GM10847 (cell line): ENCODE data around the gene TJP2.

Experiments used
- POLR2A ChIP-seq: IDR thresholded peaks from 2 replicates; pipeline ENCODE4 v1.6.1; 2011; ENCODE audit not compliant: insufficient read length; ENCODE audit errors: extremely low read depth

Gene TJP2

DNA sequence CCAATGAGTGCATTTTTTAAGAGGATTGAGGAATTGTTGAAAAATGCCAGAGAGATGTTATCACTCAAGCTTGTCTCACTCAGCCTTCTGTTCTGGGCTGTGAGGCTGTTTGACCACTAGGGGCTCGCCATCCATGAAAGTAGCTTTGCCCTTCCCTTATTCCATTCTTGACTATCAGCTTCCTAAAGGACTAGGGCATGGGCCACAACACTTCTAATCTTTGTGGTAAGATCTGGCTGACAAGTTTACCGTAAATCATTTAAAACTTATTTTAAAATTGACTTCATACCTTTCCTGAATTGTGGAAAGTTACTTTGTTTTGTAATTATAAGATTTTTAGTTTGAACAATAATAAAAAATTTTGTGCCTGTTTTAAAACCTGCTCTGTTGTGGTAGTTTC, 49.5 kb downstream of the TJP2 start:
- TF ChIP-seq POLR2A, result no peak

DNA sequence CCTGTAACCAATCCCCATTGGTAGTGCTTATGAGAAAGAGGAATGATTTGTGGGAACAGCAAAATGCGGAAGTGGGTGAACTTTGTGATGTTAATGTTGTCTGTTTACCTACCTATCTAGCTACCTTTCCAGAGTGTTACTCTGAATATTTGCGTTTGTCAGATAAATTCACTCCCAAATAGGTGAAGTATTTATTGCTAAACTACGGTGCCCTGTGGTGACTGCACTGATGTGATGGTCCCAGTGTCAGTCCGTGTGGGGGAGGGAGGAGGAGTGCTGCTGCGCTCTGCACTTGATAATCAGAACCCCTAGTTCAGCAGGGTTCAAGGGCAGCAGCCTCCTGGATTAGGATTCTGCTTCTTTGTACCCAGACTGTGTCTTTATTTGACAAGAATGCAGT, 55.3 kb downstream of the TJP2 start:
- no peak for TF ChIP-seq POLR2A

DNA sequence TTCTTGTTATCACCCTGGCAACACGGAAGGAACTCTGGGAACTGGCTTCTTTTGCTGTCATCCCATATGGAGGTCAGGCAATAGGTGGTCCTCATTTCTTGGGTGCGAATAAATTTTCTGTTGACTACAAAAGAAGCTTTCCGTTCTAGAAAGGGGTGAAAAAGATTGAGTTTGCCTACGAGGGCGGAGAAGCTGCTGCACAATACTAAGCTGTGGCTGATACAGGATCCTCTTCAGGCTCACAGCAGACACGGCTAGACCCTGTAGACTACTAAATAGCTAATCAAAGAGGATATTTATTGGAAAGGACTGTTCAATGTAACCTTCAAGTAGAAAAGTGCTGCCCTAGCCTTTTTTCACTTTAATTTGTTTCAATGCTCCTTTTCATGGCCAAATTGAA, 58.1 kb downstream of the TJP2 start:
- TF ChIP-seq POLR2A, result no peak

DNA sequence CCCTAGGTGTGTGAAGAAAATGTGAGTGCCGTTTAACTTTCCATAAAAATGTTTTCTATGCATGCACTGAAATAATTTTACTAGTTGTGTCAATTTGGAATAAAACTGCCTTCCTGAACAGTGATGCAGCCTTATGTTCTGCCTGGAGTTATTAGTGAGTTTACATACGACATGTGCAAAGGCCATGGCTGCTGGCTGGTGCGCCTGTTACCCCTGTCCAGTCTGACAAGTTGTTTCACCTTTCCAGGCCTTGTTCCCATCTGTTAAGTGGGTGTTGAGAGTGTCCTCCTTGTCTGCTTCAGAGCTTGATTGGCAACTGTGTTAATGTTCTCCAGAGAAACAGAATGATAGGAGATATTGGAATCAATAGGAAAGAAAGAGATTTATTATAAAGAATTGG, 60.6 kb downstream of the TJP2 start:
- TF ChIP-seq POLR2A, result no peak

DNA sequence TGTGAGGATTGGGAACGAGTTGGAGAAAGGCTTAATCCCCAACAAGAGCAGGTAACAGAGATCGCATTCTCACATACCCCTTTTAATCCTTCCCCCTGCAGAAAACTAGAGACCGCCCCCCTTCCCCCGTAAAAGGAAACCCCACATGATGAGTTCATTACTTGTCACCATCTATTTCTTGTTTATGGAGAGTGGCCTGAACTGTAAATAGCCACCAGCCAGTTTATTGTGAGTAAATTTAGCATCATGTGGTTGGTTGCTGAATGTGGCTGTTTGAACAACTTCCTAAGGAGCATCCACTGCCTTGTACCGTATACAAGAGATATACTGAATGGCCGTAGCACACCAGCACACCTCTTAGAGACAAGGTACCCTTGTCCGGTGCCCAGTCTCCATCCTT, 62.1 kb downstream of the TJP2 start:
- no peak for TF ChIP-seq POLR2A

DNA sequence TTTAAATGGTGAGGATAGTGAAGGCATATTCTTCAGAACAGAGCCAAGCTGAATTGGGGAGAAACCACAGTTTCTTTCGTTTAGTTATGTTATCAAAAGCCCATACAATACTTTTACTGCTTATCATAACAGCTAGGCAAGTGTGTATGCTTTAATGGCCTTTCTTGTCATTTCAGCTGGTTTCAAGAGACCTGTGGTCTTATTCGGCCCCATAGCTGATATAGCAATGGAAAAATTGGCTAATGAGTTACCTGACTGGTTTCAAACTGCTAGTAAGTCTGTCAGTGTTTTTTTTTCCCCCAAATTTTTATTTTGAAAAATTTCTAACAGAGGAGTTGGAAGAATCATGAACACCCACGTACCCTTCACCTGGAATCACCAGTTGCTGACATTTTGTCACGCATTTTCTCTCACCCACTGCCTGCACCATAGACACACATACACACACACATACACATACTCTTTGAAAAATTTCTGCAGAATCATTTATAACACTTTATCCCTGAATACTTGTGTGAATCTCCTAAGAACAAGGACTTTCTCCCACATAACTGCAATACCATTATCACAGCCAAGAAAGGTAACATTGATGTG, 63.7 kb downstream of the TJP2 start:
- no peak for TF ChIP-seq POLR2A

DNA sequence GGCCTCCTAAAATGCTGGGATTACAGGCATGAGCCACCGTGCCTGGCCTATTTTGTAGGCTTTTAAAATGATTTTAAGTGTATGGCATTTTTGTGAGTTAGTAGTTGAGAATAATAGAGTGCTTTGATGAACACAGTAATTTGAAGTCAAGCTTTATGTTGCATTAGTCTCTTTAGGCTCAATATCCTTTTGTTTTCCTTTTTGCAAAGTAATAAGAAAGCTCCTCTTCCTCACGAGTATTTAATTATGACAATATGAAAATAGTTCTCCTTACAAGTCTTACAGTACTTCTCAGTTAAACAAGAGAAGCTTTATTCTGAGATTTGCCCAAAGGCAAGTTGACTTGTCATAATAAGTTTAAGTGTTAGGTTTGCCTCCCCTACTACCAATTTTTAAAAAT, 69.0 kb downstream of the TJP2 start:
- TF ChIP-seq POLR2A, result no peak

DNA sequence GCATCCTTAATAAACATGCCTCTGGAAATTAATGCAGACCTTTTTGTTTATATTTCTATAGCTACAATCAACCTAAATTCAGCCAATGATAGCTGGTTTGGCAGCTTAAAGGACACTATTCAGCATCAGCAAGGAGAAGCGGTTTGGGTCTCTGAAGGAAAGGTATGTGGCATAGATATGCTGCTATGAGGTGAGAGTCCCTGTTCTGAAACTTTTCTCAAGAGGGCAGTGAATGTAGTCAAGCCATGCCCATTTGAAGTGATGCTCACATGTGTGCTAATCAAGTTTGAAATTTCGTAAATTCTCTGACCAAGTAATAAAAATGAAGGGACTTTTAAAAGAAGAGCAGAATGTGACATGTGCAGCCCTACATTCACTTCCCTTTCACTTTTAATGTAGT, 72.6 kb downstream of the TJP2 start:
- TF ChIP-seq POLR2A, result no peak

DNA sequence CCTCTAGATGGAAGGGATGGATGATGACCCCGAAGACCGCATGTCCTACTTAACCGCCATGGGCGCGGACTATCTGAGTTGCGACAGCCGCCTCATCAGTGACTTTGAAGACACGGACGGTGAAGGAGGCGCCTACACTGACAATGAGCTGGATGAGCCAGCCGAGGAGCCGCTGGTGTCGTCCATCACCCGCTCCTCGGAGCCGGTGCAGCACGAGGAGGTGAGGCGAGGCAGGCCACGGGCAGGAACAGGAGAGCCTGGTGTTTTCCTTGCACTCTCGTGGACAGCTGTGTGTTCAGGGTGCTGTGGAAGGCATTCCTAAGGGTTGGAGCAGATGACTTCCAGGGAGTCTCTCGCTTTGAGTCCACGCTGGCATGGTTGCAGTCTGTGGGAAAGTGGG, 73.9 kb downstream of the TJP2 start:
- no peak for TF ChIP-seq POLR2A

DNA sequence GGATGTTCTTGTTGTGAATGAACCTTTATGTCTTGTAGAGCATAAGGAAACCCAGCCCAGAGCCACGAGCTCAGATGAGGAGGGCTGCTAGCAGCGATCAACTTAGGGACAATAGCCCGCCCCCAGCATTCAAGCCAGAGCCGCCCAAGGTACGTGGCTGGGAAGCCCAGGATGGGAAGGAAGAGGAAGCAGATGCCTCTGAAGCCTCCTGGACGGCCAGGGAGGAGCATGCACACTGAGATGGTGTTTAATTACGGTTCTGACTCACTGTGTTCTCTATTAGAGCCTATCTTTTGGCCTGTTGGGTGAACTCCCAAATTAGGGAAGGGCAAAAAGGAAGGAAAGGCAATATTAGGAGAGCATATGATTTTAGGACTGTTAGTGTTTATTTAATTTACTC, 75.3 kb downstream of the TJP2 start:
- TF ChIP-seq POLR2A, result no peak

DNA sequence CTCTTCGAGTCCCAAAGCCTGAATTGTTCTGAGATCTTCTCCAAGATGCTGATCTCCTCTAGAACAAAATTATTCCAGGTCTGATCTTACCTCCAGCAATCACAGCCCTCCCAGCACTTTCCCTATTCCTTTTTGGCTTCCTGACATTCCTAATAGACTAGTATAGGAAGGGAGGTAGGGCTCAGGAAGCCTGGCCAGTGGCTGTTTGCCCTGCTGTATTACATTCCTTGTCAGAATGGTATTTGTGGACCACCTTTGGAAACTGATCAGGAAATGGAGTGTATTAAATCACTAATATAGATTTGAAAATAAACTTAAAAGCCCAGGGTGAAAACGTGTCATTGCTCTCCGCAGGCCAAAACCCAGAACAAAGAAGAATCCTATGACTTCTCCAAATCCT, 76.6 kb downstream of the TJP2 start:
- no peak for TF ChIP-seq POLR2A

DNA sequence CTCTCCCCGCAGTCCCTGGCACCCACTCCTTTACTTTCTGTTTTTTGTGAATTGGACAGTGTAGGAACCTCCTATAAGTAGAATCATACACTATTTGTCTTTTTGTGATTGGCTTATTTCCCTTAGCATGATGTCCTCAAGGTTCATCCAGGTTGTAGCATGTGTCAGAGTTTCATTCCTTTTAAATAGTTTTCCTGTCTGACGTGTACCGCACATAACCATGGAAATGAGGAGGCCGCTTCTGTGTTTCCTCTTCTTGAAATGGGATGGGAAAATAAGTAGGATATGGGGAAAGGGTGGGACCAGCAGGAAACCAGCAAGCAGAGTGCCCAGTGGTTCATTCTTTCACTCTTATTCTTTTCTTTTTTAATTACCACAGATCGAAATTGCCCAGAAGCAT, 78.4 kb downstream of the TJP2 start:
- TF ChIP-seq POLR2A, result no peak

DNA sequence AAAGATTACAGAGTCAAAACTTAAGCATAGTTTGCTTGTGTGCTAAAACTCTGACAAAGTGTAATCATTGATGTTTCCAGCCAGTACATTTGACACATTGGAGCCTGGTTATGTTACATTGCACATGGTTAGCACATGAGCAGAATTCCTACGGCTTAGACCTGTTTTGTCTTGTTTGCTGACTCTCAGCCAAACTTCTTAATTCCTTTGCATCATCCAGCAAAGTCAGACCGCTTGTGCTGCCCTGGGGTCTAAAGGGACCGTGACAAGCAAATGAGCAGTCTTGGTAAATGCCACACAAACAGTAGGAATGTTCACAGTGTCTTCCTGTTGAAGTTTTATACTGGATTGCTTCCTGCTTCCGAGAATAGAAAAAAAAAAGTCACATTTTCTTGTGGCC, 79.0 kb downstream of the TJP2 start:
- no peak for TF ChIP-seq POLR2A

DNA sequence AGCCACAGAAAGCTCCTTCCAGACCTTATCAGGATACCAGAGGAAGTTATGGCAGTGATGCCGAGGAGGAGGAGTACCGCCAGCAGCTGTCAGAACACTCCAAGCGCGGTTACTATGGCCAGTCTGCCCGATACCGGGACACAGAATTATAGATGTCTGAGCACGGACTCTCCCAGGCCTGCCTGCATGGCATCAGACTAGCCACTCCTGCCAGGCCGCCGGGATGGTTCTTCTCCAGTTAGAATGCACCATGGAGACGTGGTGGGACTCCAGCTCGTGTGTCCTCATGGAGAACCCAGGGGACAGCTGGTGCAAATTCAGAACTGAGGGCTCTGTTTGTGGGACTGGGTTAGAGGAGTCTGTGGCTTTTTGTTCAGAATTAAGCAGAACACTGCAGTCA, 80.1 kb downstream of the TJP2 start:
- TF ChIP-seq POLR2A, result no peak

DNA sequence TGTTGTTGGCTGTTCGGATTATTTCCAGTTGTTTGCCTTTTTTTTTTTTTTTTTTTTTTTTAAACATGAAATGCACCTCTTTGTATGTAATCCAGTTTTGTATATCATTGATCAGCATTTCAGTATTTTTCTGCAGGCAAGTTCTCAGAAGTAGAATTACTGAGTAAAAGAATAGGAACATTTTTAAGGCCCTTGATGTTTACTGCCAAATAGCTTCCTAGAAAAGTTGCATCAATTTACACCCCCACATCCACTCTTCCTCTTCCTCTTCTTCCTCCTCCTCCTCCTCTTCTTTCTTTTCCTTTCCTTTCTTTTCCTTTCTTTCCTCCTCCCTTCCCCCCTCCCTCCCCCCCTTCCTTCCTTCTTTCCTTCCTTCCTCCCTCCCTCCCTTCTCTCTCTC, 81.5 kb downstream of the TJP2 start:
- TF ChIP-seq POLR2A, result no peak

DNA sequence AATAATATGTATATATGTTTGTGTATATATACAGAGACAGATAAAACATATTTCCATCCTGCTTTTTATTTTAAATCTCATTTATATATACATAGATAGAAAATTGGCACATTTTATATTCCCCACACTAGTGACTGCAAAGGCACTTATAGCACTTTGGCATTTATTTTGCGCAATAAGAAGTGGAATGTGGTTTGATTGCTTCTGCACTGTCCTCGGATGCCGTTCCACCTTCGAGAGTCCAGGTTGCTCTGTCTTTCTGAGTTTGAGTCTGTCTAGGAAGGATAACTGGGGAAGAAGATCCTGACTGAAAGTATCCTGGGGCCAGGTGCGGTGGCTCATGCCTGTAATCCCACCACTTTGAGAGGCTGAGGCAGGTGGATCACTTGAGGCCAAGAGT, 84.5 kb downstream of the TJP2 start:
- TF ChIP-seq POLR2A, result no peak

DNA sequence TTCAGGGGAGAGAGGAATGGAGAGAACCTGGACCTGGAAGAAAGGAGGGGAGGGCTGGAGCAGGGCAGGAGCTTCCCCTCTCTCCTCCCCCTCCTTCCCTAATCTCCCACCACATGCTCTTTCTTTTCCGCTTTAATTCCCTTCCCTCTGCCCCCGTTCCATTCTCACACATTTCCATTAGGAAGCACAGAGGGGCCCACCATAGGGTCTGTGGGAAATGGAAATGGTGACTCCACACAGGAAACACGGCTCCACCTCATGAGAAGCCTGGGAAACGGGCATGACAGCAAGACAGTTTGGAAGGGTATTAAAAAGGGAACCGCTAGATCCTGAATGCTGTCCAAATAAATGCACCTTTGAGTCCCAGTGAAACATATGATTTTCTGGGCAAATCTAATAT, 86.1 kb downstream of the TJP2 start:
- no peak for TF ChIP-seq POLR2A

DNA sequence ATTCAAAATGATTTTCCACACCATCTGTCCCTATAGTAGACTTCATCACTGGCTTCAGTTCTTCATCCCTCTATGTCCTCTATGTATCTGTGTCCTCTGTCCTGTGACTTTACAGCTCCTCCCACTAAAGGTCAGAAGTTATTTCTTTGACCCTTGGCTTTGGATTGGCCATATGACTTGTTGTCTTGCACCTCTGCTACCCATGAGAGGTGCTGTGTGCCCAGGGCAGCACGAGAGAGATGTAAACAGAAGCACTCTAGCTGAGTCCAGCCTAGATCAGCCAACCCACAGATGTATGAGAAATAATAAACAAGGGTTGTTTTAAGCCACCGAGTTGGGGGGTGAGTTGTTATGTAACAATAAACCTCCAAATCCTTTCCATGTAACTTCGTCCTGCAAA, 87.6 kb downstream of the TJP2 start:
- TF ChIP-seq POLR2A, result no peak
